Measurements from ENCODE around the gene XPNPEP2. TPM values are rescaled to one million over a fixed set of nuclear protein-coding genes. Genes with fewer than 3 reads are reported as not detected.

The XPNPEP2 gene
- total RNA-seq, 2 donors from 2014 or later = 0.20 to 0.31 TPM

GRCh38 chrX:129704491-129704890 is 34.3 kb upstream of the XPNPEP2 start:
- TF ChIP-seq CTCF (conservative IDR thresholded peaks at IDR 0.05) = no peak
- WGBS, 2 experiments (ENCODE audit: insufficient coverage in 1 of 2, insufficient read length in 1 of 2) = 90% methylated on average over 2 of the region's 2 CpGs; no CpG with 5 or more reads in 1 of the 2 experiments
- H3K27me3 Mint-ChIP-seq (ENCODE audit: insufficient read depth) = peaks cover 5% of the 10 kb centered on the region

GRCh38 chrX:129705377-129705925 is 33.3 kb upstream of the XPNPEP2 start:
- 86 to 90% methylated on average over 1 to 4 of the region's 4 CpGs for WGBS, 2 experiments (ENCODE audit: insufficient coverage in 1 of 2, insufficient read length in 1 of 2)
- no peaks in the 10 kb centered on the region for H3K4me1 Mint-ChIP-seq
- no peak overlapping the region for H3K9ac ChIP-seq (ENCODE audit: extremely low read depth, low read length, poor library complexity, severe bottlenecking)
- TF ChIP-seq CTCF (conservative IDR thresholded peaks at IDR 0.05) = no peak
- H3K4me3 Mint-ChIP-seq = no peak overlapping the region
- H3K9me3 Mint-ChIP-seq = peaks cover 21% of the 10 kb centered on the region
- no peak overlapping the region for H3K27ac ChIP-seq (ENCODE audit: low read depth, low read length)
- no peaks in the 10 kb centered on the region for H3K36me3 ChIP-seq (ENCODE audit: control insufficient read depth, insufficient read depth, low read length)
- peak; percentile 7 for DNase-seq
- no peak overlapping the region for H3K27ac Mint-ChIP-seq
- no peaks in the 10 kb centered on the region for H3K36me3 Mint-ChIP-seq (ENCODE audit: low read depth)
- H3K4me3 ChIP-seq (ENCODE audit: low read length) = no peak overlapping the region
- no peaks in the 10 kb centered on the region for H3K4me1 ChIP-seq (ENCODE audit: control insufficient read depth, insufficient read depth, low read length)
- H3K9me3 ChIP-seq (ENCODE audit: control insufficient read depth, low read length) = no peaks in the 10 kb centered on the region
- peaks cover 5% of the 10 kb centered on the region for H3K27me3 Mint-ChIP-seq (ENCODE audit: insufficient read depth)
- H3K27me3 ChIP-seq (ENCODE audit: control insufficient read depth, insufficient read depth, low read length, poor library complexity, severe bottlenecking) = no peaks in the 10 kb centered on the region

More at GRCh38 chrX:129704491-129704890, 34.3 kb upstream of the XPNPEP2 start:
- no peak overlapping the region for H3K4me3 ChIP-seq (ENCODE audit: low read length)
- no peaks in the 10 kb centered on the region for H3K4me1 ChIP-seq (ENCODE audit: control insufficient read depth, insufficient read depth, low read length)
- Mint-ChIP-seq H3K4me1 (no peaks in the 10 kb centered on the region), H3K9me3 (peaks cover 21% of the 10 kb centered on the region), H3K4me3 (no peak overlapping the region), H3K27ac (no peak overlapping the region), H3K36me3 (ENCODE audit: low read depth) (no peaks in the 10 kb centered on the region)
- no peak for DNase-seq
- H3K9ac ChIP-seq (ENCODE audit: extremely low read depth, low read length, poor library complexity, severe bottlenecking) = no peak overlapping the region
- H3K36me3 ChIP-seq (ENCODE audit: control insufficient read depth, insufficient read depth, low read length) = no peaks in the 10 kb centered on the region
- no peaks in the 10 kb centered on the region for H3K9me3 ChIP-seq (ENCODE audit: control insufficient read depth, low read length)
- H3K27me3 ChIP-seq (ENCODE audit: control insufficient read depth, insufficient read depth, low read length, poor library complexity, severe bottlenecking) = no peaks in the 10 kb centered on the region
- H3K27ac ChIP-seq (ENCODE audit: low read depth, low read length) = no peak overlapping the region

- no peak for TF ChIP-seq CTCF (conservative IDR thresholded peaks at IDR 0.05)
- no peak overlapping the region for H3K27ac ChIP-seq (ENCODE audit: low read depth, low read length)
- no peaks in the 10 kb centered on the region for H3K36me3 ChIP-seq (ENCODE audit: control insufficient read depth, insufficient read depth, low read length)
- Mint-ChIP-seq H3K4me3 (no peak overlapping the region), H3K36me3 (ENCODE audit: low read depth) (no peaks in the 10 kb centered on the region), H3K27me3 (ENCODE audit: insufficient read depth) (peaks cover 5% of the 10 kb centered on the region), H3K4me1 (no peaks in the 10 kb centered on the region), H3K27ac (no peak overlapping the region), H3K9me3 (peaks cover 21% of the 10 kb centered on the region)
- DNase-seq = no peak
- H3K27me3 ChIP-seq (ENCODE audit: control insufficient read depth, insufficient read depth, low read length, poor library complexity, severe bottlenecking) = no peaks in the 10 kb centered on the region
- no peaks in the 10 kb centered on the region for H3K4me1 ChIP-seq (ENCODE audit: control insufficient read depth, insufficient read depth, low read length)
- no peaks in the 10 kb centered on the region for H3K9me3 ChIP-seq (ENCODE audit: control insufficient read depth, low read length)
- 80 to 88% methylated on average over 1 to 4 of the region's 4 CpGs for WGBS, 2 experiments (ENCODE audit: insufficient coverage in 1 of 2, insufficient read length in 1 of 2)
- no peak overlapping the region for H3K9ac ChIP-seq (ENCODE audit: extremely low read depth, low read length, poor library complexity, severe bottlenecking)
- H3K4me3 ChIP-seq (ENCODE audit: low read length) = no peak overlapping the region
These were observed 32.8 kb upstream of the XPNPEP2 start for GRCh38 chrX:129705988-129706387.

All from endodermal cell (in vitro differentiated cells).